HEK293 (cell line): ENCODE results near the gene PA2G4.

Experiments
- CTCF ChIA-PET: fragments of 350-600 bp; formaldehyde crosslinking; extraction: SDS; loops from one replicate; lab custom pipeline; 2021; ENCODE audit warnings: antibody characterized with exemption; lab: Yijun Ruan, JAX
- POLR2A ChIA-PET: fragments of 300-600 bp; formaldehyde crosslinking; extraction: SDS; loops from one replicate; lab custom pipeline; 2020; ENCODE audit warnings: antibody characterized with exemption, inconsistent platforms; lab: Yijun Ruan, JAX
- H3K27ac ChIP-seq: fragments of 200-500 bp; sonication (Bioruptor generic); 2 replicates; pipeline ENCODE4 v1.5.1; 2014; ENCODE audit warnings: low read depth, low read length, control low read depth, inconsistent platforms; ENCODE audit errors: extremely low read depth
- H3K36me3 ChIP-seq, 2 experiments: fragments of 200-500 bp in 1 of 2; sonication (Bioruptor generic) in 1 of 2; 1 replicate in 1 of 2; 2 replicates in 1 of 2; pipeline ENCODE4 v1.5.1; 2014 to 2017; ENCODE audit warnings: inconsistent platforms in 2 of 2, low read length in 2 of 2; ENCODE audit not compliant: control insufficient read depth in 2 of 2, insufficient read depth in 1 of 2
- H3K4me1 ChIP-seq: fragments of 200-500 bp; sonication (Bioruptor generic); 2 replicates; pipeline ENCODE4 v1.5.1; 2014; ENCODE audit warnings: mild to moderate bottlenecking, low read length, inconsistent platforms; ENCODE audit not compliant: control insufficient read depth, insufficient read depth
- H3K4me3 ChIP-seq: 2 replicates; pipeline ENCODE4 v1.5.1; 2011; ENCODE audit warnings: low read depth, mild to moderate bottlenecking, control low read depth, low read length, moderate library complexity
- H3K9me3 ChIP-seq: fragments of 200-500 bp; sonication (Bioruptor generic); 2 replicates; pipeline ENCODE4 v1.5.1; 2014; ENCODE audit warnings: low read depth, low read length, inconsistent platforms; ENCODE audit not compliant: control insufficient read depth, insufficient read depth
- ZBTB1 ChIP-seq: fragments of 450-650 bp; formaldehyde crosslinking; IDR thresholded peaks from 2 replicates; pipeline ENCODE4 v1.5.1; 2016; ENCODE audit warnings: missing biosample characterization, missing genetic modification characterization
- ZNF157 ChIP-seq: fragments of 450-650 bp; formaldehyde crosslinking; IDR thresholded peaks from 2 replicates; pipeline ENCODE4 v1.5.1; 2016; ENCODE audit warnings: missing biosample characterization, missing genetic modification characterization
- ZNF2 ChIP-seq: fragments of 450-650 bp; formaldehyde crosslinking; IDR thresholded peaks from 2 replicates; pipeline ENCODE4 v1.5.1; 2016; ENCODE audit warnings: missing biosample characterization, missing genetic modification characterization
- ZNF221 ChIP-seq: fragments of 450-650 bp; formaldehyde crosslinking; IDR thresholded peaks from 2 replicates; pipeline ENCODE4 v1.5.1; 2017; ENCODE audit warnings: missing biosample characterization, missing genetic modification characterization, borderline replicate concordance
- ZNF24 ChIP-seq: fragments of 450-650 bp; formaldehyde crosslinking; IDR thresholded peaks from 2 replicates; pipeline ENCODE4 v1.5.1; 2016; ENCODE audit warnings: missing biosample characterization, missing genetic modification characterization
- ZNF529 ChIP-seq: fragments of 450-650 bp; formaldehyde crosslinking; IDR thresholded peaks from 2 replicates; pipeline ENCODE4 v1.5.1; 2017; ENCODE audit warnings: missing genetic modification characterization, missing biosample characterization; ENCODE audit not compliant: insufficient replicate concordance
- TF ChIP-seq, protein P1 (sequence below): fragments of 450-650 bp; formaldehyde crosslinking; IDR thresholded peaks from 2 replicates; pipeline ENCODE4 v1.5.1; 2016; ENCODE audit warnings: missing biosample characterization, missing genetic modification characterization
- TF ChIP-seq, protein P2 (sequence below): fragments of 450-650 bp; formaldehyde crosslinking; IDR thresholded peaks from 2 replicates; pipeline ENCODE4 v1.5.1; 2016; ENCODE audit warnings: missing biosample characterization, missing genetic modification characterization, low read depth
- TF ChIP-seq, protein P3 (sequence below): sonication (generic); formaldehyde crosslinking; IDR thresholded peaks from 2 replicates; pipeline ENCODE4 v1.8.1; 2022; ENCODE audit warnings: mild to moderate bottlenecking, moderate library complexity, missing genetic modification reagents
- TF ChIP-seq, protein P4 (sequence below): fragments of 450-650 bp; formaldehyde crosslinking; IDR thresholded peaks from 2 replicates; pipeline ENCODE4 v1.5.1; 2017; ENCODE audit warnings: missing biosample characterization, missing genetic modification characterization
- TF ChIP-seq, protein P5 (sequence below): fragments of 450-650 bp; formaldehyde crosslinking; IDR thresholded peaks from 2 replicates; pipeline ENCODE4 v1.5.1; 2016; ENCODE audit warnings: missing biosample characterization, missing genetic modification characterization
- TF ChIP-seq, protein P6 (sequence below): fragments of 450-650 bp; formaldehyde crosslinking; IDR thresholded peaks from 2 replicates; pipeline ENCODE4 v1.5.1; 2016; ENCODE audit warnings: missing biosample characterization, missing genetic modification characterization

The PA2G4 gene

DNA sequence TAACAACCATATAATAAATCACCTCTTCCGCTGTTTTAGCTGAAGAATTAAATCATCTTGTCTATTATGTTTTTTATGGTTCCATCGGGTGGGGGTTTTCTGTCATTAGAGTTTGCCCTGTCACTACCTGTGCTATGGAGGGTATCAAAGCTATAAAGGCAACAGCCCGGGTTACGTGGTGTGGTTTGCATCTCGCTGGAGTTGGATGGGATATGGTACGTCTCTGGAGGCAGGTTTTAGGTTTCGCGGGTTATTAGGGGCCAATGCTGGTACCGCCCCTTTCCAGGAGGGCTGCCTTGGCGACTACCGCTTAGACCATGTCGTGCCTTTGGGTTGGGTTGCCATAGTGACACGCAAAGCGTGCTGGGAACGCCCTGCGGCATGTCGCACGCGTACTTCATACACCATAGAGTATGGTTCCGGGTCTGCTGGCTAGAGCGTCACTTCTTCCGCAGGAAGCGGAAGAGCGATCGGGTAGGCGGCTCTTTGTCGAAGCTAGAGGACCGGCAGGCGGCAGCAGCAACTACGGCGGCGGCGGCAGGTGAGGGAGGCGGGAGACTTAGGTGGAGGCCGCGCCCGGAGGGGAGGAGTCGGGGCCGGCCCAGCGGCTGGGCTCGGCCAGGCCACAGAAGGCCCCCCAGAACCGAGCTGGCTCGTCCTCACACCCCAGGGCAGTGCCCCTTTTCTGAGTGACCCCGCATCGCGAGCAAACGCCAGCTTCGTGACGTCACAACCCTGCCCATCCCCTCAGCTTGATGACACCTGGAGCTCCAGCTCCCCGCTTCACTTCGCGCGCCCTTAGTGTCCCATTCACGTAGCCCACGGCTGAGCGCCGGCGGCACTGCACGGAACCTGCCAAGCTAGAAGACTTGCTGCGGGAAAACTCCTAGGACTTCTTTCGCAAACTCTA, 13.7 kb downstream of the PA2G4 start, which contains the start of gene ZC3H10 (continued):
- TF ChIP-seq, protein P1, sequence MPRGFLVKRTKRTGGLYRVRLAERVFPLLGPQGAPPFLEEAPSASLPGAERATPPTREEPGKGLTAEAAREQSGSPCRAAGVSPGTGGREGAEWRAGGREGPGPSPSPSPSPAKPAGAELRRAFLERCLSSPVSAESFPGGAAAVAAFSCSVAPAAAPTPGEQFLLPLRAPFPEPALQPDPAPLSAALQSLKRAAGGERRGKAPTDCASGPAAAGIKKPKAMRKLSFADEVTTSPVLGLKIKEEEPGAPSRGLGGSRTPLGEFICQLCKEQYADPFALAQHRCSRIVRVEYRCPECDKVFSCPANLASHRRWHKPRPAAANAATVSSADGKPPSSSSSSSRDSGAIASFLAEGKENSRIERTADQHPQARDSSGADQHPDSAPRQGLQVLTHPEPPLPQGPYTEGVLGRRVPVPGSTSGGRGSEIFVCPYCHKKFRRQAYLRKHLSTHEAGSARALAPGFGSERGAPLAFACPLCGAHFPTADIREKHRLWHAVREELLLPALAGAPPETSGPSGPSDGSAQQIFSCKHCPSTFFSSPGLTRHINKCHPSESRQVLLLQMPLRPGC (tag by site-specific recombination) = peak; percentile 81
- TF ChIP-seq ZBTB1 (tag by site-specific recombination) (peak; percentile 71; the same call in 1 of the 2 replicates), ZNF2 (peak; percentile 87), ZNF24 (tag by site-specific recombination) (peak; percentile 75; the same call in 1 of the 2 replicates)
- TF ChIP-seq, protein P2, sequence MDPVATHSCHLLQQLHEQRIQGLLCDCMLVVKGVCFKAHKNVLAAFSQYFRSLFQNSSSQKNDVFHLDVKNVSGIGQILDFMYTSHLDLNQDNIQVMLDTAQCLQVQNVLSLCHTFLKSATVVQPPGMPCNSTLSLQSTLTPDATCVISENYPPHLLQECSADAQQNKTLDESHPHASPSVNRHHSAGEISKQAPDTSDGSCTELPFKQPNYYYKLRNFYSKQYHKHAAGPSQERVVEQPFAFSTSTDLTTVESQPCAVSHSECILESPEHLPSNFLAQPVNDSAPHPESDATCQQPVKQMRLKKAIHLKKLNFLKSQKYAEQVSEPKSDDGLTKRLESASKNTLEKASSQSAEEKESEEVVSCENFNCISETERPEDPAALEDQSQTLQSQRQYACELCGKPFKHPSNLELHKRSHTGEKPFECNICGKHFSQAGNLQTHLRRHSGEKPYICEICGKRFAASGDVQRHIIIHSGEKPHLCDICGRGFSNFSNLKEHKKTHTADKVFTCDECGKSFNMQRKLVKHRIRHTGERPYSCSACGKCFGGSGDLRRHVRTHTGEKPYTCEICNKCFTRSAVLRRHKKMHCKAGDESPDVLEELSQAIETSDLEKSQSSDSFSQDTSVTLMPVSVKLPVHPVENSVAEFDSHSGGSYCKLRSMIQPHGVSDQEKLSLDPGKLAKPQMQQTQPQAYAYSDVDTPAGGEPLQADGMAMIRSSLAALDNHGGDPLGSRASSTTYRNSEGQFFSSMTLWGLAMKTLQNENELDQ (tag by site-specific recombination) = no peak

DNA sequence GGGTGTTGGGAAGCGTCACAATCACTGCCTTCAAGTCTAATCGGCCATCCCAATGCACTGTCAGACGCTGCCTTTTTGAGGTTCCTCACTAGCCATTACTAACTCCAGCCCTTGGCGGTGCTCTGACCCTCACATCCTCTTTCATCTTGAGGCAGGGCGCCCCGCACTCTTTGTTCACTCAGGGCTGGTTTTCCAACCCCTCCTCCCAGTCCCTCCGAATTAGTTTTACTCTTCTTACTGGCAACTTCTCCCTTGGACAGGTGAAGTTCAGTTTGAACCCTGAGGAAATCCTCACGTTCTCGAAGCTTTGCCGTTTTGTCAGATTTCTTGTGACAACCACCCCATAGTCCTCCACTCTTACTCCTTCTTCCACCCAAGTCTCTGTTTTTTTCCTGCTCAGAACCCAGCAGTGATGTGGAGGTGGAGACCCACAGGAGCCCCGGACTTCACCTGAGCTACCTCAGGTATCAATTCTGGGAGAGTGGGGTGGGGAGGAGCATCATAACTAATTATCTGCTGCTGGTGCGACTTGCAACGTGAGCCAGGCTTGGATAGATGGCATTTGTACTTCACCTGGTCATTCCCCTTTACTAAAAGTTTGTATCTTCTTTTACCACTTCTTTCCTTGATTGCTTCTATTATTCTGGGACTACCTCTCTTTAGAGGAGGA, 14.5 kb downstream of the PA2G4 start:
- H3K4me3 ChIP-seq = peak overlapping the region; percentile 78
- H3K4me1 ChIP-seq = peaks cover 5% of the 10 kb centered on the region
- TF ChIP-seq, protein P3, sequence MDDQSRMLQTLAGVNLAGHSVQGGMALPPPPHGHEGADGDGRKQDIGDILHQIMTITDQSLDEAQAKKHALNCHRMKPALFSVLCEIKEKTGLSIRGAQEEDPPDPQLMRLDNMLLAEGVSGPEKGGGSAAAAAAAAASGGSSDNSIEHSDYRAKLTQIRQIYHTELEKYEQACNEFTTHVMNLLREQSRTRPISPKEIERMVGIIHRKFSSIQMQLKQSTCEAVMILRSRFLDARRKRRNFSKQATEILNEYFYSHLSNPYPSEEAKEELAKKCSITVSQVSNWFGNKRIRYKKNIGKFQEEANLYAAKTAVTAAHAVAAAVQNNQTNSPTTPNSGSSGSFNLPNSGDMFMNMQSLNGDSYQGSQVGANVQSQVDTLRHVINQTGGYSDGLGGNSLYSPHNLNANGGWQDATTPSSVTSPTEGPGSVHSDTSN (CRISPR knock-in tag) = peak; percentile 33; the same call in 1 of the 2 replicates
- no peak for TF ChIP-seq ZNF157 (tag by site-specific recombination)
- POLR2A ChIA-PET = interaction anchor here (0.6 to 6.1 kb wide), 25 partner anchors 9 to 241 kb away, joined by 3 to 165 read pairs (median 7); partner anchors contain the start of genes ANKRD52, CNPY2, COQ10A and CS
- H3K9me3 ChIP-seq = no peaks in the 10 kb centered on the region
- CTCF ChIA-PET = interaction anchor here (0.5 to 5.0 kb wide), 32 partner anchors 9 to 1111 kb away, joined by 3 to 86 read pairs (median 4); partner anchors contain the start of genes ERBB3, ESYT1, MYL6 and PA2G4
- peaks cover 0 to 54% of the 10 kb centered on the region in 2 experiments; a peak in 1 of 3 replicates for H3K36me3 ChIP-seq
- peak overlapping the region; percentile 42; the same call in 1 of the 2 replicates for H3K27ac ChIP-seq

DNA sequence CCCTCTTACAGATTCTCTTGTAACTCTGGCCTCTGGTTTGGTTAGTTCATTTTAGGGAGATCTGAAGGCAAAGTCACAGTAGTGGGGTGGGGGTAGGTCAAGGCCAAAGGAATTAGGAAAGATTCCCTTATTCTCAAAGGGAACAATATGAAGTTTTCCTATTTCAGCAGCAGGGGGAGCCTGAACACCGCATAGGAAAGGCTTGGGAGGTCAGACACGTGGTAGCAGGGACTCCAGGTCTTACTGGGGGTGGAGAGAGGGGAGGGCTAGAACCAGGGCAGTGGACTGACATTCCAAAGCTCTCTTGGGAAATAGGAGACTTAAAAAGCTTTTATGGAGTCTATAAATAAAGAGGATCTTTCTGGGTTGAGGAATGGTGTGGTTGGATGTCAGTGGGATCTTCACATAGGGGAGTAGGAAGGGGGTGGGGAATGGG, 15.0 kb downstream of the PA2G4 start:
- H3K4me1 ChIP-seq = peaks cover 5% of the 10 kb centered on the region
- CTCF ChIA-PET = interaction anchor here (0.6 to 5.0 kb wide), 35 partner anchors 9 to 993 kb away, joined by 3 to 86 read pairs (median 4); partner anchors contain the start of genes ESYT1, MYL6, PA2G4 and RNF41
- H3K9me3 ChIP-seq = no peaks in the 10 kb centered on the region
- no peak overlapping the region for H3K27ac ChIP-seq
- peaks cover 0 to 50% of the 10 kb centered on the region in 2 experiments; a peak in 1 of 3 replicates for H3K36me3 ChIP-seq
- peak overlapping the region; percentile 78; the same call in 1 of the 2 replicates for H3K4me3 ChIP-seq
- POLR2A ChIA-PET = interaction anchor here (1.1 to 6.1 kb wide), 10 partner anchors 8 to 197 kb away, joined by 4 to 165 read pairs (median 22); partner anchors contain the start of genes ANKRD52, CNPY2, ESYT1 and MYL6
- TF ChIP-seq, protein P4, sequence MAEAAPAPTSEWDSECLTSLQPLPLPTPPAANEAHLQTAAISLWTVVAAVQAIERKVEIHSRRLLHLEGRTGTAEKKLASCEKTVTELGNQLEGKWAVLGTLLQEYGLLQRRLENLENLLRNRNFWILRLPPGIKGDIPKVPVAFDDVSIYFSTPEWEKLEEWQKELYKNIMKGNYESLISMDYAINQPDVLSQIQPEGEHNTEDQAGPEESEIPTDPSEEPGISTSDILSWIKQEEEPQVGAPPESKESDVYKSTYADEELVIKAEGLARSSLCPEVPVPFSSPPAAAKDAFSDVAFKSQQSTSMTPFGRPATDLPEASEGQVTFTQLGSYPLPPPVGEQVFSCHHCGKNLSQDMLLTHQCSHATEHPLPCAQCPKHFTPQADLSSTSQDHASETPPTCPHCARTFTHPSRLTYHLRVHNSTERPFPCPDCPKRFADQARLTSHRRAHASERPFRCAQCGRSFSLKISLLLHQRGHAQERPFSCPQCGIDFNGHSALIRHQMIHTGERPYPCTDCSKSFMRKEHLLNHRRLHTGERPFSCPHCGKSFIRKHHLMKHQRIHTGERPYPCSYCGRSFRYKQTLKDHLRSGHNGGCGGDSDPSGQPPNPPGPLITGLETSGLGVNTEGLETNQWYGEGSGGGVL (tag by site-specific recombination) = peak; percentile 19; the same call in 1 of the 2 replicates
- TF ChIP-seq ZNF221 (no peak), ZNF529 (no peak)
- TF ChIP-seq, protein P5, sequence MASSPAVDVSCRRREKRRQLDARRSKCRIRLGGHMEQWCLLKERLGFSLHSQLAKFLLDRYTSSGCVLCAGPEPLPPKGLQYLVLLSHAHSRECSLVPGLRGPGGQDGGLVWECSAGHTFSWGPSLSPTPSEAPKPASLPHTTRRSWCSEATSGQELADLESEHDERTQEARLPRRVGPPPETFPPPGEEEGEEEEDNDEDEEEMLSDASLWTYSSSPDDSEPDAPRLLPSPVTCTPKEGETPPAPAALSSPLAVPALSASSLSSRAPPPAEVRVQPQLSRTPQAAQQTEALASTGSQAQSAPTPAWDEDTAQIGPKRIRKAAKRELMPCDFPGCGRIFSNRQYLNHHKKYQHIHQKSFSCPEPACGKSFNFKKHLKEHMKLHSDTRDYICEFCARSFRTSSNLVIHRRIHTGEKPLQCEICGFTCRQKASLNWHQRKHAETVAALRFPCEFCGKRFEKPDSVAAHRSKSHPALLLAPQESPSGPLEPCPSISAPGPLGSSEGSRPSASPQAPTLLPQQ (tag by site-specific recombination) = peak; percentile 54; the same call in 1 of the 2 replicates
- TF ChIP-seq, protein P6, sequence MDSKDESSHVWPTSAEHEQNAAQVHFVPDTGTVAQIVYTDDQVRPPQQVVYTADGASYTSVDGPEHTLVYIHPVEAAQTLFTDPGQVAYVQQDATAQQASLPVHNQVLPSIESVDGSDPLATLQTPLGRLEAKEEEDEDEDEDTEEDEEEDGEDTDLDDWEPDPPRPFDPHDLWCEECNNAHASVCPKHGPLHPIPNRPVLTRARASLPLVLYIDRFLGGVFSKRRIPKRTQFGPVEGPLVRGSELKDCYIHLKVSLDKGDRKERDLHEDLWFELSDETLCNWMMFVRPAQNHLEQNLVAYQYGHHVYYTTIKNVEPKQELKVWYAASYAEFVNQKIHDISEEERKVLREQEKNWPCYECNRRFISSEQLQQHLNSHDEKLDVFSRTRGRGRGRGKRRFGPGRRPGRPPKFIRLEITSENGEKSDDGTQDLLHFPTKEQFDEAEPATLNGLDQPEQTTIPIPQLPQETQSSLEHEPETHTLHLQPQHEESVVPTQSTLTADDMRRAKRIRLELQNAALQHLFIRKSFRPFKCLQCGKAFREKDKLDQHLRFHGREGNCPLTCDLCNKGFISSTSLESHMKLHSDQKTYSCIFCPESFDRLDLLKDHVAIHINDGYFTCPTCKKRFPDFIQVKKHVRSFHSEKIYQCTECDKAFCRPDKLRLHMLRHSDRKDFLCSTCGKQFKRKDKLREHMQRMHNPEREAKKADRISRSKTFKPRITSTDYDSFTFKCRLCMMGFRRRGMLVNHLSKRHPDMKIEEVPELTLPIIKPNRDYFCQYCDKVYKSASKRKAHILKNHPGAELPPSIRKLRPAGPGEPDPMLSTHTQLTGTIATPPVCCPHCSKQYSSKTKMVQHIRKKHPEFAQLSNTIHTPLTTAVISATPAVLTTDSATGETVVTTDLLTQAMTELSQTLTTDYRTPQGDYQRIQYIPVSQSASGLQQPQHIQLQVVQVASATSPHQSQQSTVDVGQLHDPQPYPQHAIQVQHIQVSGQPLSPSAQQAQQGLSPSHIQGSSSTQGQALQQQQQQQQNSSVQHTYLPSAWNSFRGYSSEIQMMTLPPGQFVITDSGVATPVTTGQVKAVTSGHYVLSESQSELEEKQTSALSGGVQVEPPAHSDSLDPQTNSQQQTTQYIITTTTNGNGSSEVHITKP (tag by site-specific recombination) = peak; percentile 86
